Ovary (tissue), 3 donors: ENCODE data around the gene GPR107.

Experiments
- EP300 ChIP-seq: sonication (generic); formaldehyde crosslinking; IDR thresholded peaks from one replicate; pipeline ENCODE4 v1.6.1; 2017; ENCODE audit warnings: antibody characterized with exemption
- TF ChIP-seq, protein P1 (sequence below), 3 donors: fragments of 450-650 bp in 2 of 3; fragments of 200-600 bp in 1 of 3; IDR thresholded peaks; one replicate each; pipeline versions ENCODE4 v1.5.1 to v1.8.0; 2016 to 2022; ENCODE audit warnings: antibody characterized with exemption in 3 of 3, mild to moderate bottlenecking in 1 of 3
- donor health status: DM: no; HTN: no; CAD: no.

DNA sequence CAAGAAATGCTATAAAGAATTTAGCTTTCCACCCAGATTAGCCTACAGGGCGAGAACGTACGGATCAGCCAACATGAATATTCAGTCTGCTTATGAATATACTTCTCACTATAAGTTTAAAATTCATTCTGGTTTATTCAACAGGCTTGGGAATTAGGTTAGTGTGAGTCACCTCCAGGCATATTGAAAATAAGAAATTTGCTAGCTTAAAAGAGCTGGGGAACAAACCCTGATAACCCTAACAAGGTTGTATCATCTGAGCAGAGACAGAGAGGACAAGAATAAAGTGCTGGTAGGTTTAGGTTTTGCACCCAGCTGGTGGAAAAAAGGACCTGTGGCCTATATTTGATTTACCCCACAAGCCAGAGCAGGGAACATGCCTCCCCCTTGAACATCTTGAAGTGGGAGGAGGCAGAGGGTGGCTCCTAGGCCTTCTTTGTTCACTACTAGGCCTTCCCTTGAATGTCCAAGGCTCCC is 23.0 kb upstream of the GPR107 start:
- TF ChIP-seq, protein P1, sequence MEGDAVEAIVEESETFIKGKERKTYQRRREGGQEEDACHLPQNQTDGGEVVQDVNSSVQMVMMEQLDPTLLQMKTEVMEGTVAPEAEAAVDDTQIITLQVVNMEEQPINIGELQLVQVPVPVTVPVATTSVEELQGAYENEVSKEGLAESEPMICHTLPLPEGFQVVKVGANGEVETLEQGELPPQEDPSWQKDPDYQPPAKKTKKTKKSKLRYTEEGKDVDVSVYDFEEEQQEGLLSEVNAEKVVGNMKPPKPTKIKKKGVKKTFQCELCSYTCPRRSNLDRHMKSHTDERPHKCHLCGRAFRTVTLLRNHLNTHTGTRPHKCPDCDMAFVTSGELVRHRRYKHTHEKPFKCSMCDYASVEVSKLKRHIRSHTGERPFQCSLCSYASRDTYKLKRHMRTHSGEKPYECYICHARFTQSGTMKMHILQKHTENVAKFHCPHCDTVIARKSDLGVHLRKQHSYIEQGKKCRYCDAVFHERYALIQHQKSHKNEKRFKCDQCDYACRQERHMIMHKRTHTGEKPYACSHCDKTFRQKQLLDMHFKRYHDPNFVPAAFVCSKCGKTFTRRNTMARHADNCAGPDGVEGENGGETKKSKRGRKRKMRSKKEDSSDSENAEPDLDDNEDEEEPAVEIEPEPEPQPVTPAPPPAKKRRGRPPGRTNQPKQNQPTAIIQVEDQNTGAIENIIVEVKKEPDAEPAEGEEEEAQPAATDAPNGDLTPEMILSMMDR (IDR thresholded peaks at IDR 0.05), result no peak
- TF ChIP-seq EP300, result no peak
